Osteocyte (in vitro differentiated cells): ENCODE results near the gene COL27A1. TPM values are rescaled to one million over a fixed set of nuclear protein-coding genes. Genes with fewer than 3 reads are reported as not detected.
A peak's percentile ranks its signal among the peaks of the same experiment; 100 is the strongest.

Source experiments
- DNase-seq: peaks from one replicate; pipeline ENCODE4 v3.0.0; 2021; ENCODE audit warnings: mixed read lengths; ENCODE audit not compliant: unreplicated experiment; ENCODE audit errors: extremely low spot score
- H3K27ac Mint-ChIP-seq: one replicate; pipeline ENCODE4 v1.8.0; 2021; ENCODE audit warnings: mild to moderate bottlenecking, mixed read lengths; ENCODE audit not compliant: unreplicated experiment
- H3K27me3 Mint-ChIP-seq: one replicate; pipeline ENCODE4 v1.8.0; 2021; ENCODE audit warnings: mixed read lengths; ENCODE audit not compliant: unreplicated experiment
- H3K36me3 Mint-ChIP-seq: one replicate; pipeline ENCODE4 v1.8.0; 2021; ENCODE audit warnings: mixed read lengths; ENCODE audit not compliant: unreplicated experiment
- H3K4me1 Mint-ChIP-seq: one replicate; pipeline ENCODE4 v1.8.0; 2021; ENCODE audit warnings: mixed read lengths; ENCODE audit not compliant: unreplicated experiment
- H3K4me3 Mint-ChIP-seq: one replicate; pipeline ENCODE4 v1.8.0; 2021; ENCODE audit warnings: mild to moderate bottlenecking, moderate library complexity, mixed read lengths; ENCODE audit not compliant: unreplicated experiment
- H3K9me3 Mint-ChIP-seq: one replicate; pipeline ENCODE4 v1.8.0; 2021; ENCODE audit warnings: mixed read lengths; ENCODE audit not compliant: unreplicated experiment
- CTCF ChIP-seq: fragments of 200-600 bp; sonication (generic); IDR thresholded peaks from 2 replicates; pipeline ENCODE4 v1.5.0; 2021; ENCODE audit warnings: antibody characterized with exemption, mild to moderate bottlenecking, moderate library complexity
- total RNA-seq: library from RNA; stranded (reverse); gene quantifications from 2 replicates; pipeline ENCODE4 v1.2.1, GENCODE V29; 2021

COL27A1 gene
- total RNA-seq, 1 donor from 2014 or later, result 44.4 TPM

- H3K4me3 Mint-ChIP-seq, result no peak overlapping the region
- no peaks in the 10 kb centered on the region for H3K36me3 Mint-ChIP-seq
- no peaks in the 10 kb centered on the region for H3K9me3 Mint-ChIP-seq
- H3K27ac Mint-ChIP-seq, result peak overlapping the region; percentile 68
- no peak for TF ChIP-seq CTCF
- no peaks in the 10 kb centered on the region for H3K27me3 Mint-ChIP-seq
- no peak for DNase-seq
- peaks cover 70% of the 10 kb centered on the region for H3K4me1 Mint-ChIP-seq
These were observed 74.7 kb downstream of the COL27A1 start for GRCh38 chr9:114230068-114230467.

- no peak for DNase-seq
- Mint-ChIP-seq H3K9me3 (no peaks in the 10 kb centered on the region), H3K4me3 (no peak overlapping the region), H3K36me3 (no peaks in the 10 kb centered on the region), H3K27me3 (no peaks in the 10 kb centered on the region), H3K27ac (no peak overlapping the region), H3K4me1 (peaks cover 66% of the 10 kb centered on the region)
- no peak for TF ChIP-seq CTCF
These were observed 75.9 kb downstream of the COL27A1 start for GRCh38 chr9:114231273-114231672.

GRCh38 chr9:114231719-114232449, 76.5 kb downstream of the COL27A1 start:
- no peak overlapping the region for H3K27ac Mint-ChIP-seq
- TF ChIP-seq CTCF, result no peak
- no peak for DNase-seq
- H3K27me3 Mint-ChIP-seq, result no peaks in the 10 kb centered on the region
- H3K4me3 Mint-ChIP-seq, result no peak overlapping the region
- no peaks in the 10 kb centered on the region for H3K36me3 Mint-ChIP-seq
- H3K4me1 Mint-ChIP-seq, result peaks cover 62% of the 10 kb centered on the region
- H3K9me3 Mint-ChIP-seq, result no peaks in the 10 kb centered on the region

- DNase-seq, result no peak
- peaks cover 48% of the 10 kb centered on the region for H3K4me1 Mint-ChIP-seq
- no peaks in the 10 kb centered on the region for H3K27me3 Mint-ChIP-seq
- no peak for TF ChIP-seq CTCF
- H3K36me3 Mint-ChIP-seq, result no peaks in the 10 kb centered on the region
- no peaks in the 10 kb centered on the region for H3K9me3 Mint-ChIP-seq
- no peak overlapping the region for H3K27ac Mint-ChIP-seq
- H3K4me3 Mint-ChIP-seq, result no peak overlapping the region
These were observed 78.3 kb downstream of the COL27A1 start for GRCh38 chr9:114233491-114234185.

GRCh38 chr9:114235033-114235661, 79.8 kb downstream of the COL27A1 start:
- no peak overlapping the region for H3K4me3 Mint-ChIP-seq
- no peaks in the 10 kb centered on the region for H3K9me3 Mint-ChIP-seq
- no peak for DNase-seq
- TF ChIP-seq CTCF, result no peak
- no peaks in the 10 kb centered on the region for H3K36me3 Mint-ChIP-seq
- peak overlapping the region; percentile 34 for H3K27ac Mint-ChIP-seq
- H3K4me1 Mint-ChIP-seq, result peaks cover 32% of the 10 kb centered on the region
- no peaks in the 10 kb centered on the region for H3K27me3 Mint-ChIP-seq
